NCI-H2081 treated with DMSO at 0.1 percent for 48 hours (cell line): ENCODE data around the gene MLPH.

Experiments used
- DNase-seq: peaks from one replicate; lab custom pipeline; 2025; lab: John Stamatoyannopoulos, UW

The MLPH gene

GRCh38 chr2:237479747-237480146 lies 7.3 kb upstream of the MLPH start:
- no peak for DNase-seq

- no peak for DNase-seq
Measured at GRCh38 chr2:237480556-237480955, 6.5 kb upstream of the MLPH start.

GRCh38 chr2:237480988-237481525 lies 6.0 kb upstream of the MLPH start:
- no peak for DNase-seq

GRCh38 chr2:237482485-237482884 lies 4.6 kb upstream of the MLPH start:
- DNase-seq: no peak

GRCh38 chr2:237483018-237483731 lies 3.9 kb upstream of the MLPH start:
- no peak for DNase-seq

- no peak for DNase-seq
Measured at GRCh38 chr2:237485304-237485703, 1.7 kb upstream of the MLPH start.

- DNase-seq: no peak
Measured at GRCh38 chr2:237485844-237486243, 1.2 kb upstream of the MLPH start.

- no peak for DNase-seq
Measured at GRCh38 chr2:237486334-237486818, 675 bp upstream of the MLPH start.

- no peak for DNase-seq
Measured at GRCh38 chr2:237487496-237487895, 445 bp downstream of the MLPH start.

- no peak for DNase-seq
Measured at GRCh38 chr2:237488295-237488694, 1.2 kb downstream of the MLPH start.

- no peak for DNase-seq
Measured at GRCh38 chr2:237488901-237489860, 2.1 kb downstream of the MLPH start.

GRCh38 chr2:237490009-237490711 lies 3.1 kb downstream of the MLPH start:
- DNase-seq: no peak

GRCh38 chr2:237490795-237491194 lies 3.7 kb downstream of the MLPH start:
- DNase-seq: no peak

GRCh38 chr2:237491515-237492118 lies 4.6 kb downstream of the MLPH start:
- no peak for DNase-seq

GRCh38 chr2:237492137-237492890 lies 5.3 kb downstream of the MLPH start:
- no peak for DNase-seq

GRCh38 chr2:237494066-237494465 lies 7.0 kb downstream of the MLPH start:
- DNase-seq: no peak

GRCh38 chr2:237495521-237496117 lies 8.6 kb downstream of the MLPH start:
- no peak for DNase-seq

- no peak for DNase-seq
Measured at GRCh38 chr2:237496428-237496827, 9.4 kb downstream of the MLPH start.

GRCh38 chr2:237497009-237497837 lies 10.2 kb downstream of the MLPH start:
- no peak for DNase-seq

- no peak for DNase-seq
Measured at GRCh38 chr2:237497838-237498186, 10.8 kb downstream of the MLPH start.
